ENCODE data around the gene CD44. TPM values are rescaled to one million over a fixed set of nuclear protein-coding genes. Genes with fewer than 3 reads are reported as not detected.

CD44 gene
- total RNA-seq, 1 experiment from 2014 or later = 6.1 TPM

DNA sequence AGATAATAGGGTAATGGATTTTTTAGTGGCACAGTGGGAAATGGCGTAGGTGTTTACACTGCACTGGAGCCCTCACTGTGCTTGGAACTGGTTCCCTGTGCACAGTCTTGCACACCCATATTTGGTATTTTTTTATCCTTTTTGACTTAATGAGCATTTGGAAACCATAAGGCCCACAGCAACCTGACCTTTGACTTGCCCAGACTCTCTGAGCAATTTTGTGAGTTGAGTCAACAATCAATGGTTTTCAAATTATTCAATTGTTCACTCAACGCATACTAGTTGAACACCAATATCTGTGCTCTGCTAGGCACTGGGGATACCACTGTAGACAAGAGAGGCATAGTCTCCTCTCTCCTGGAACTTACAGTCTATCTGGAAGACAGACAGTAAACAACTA, 14.3 kb downstream of the CD44 start:
- Histone ChIP-seq H3K4me1 (ENCODE audit: insufficient read depth, low read length) (peaks cover 8% of the 10 kb centered on the region; the same call in 1 of the 2 replicates), H3K4ac (ENCODE audit: low read depth, low read length) (no peak overlapping the region), H3K56ac (ENCODE audit: insufficient read length, low read depth, low read length) (no peak overlapping the region), H3K4me2 (ENCODE audit: insufficient read depth, insufficient read length, low read length) (no peak overlapping the region), H3K9me3 (ENCODE audit: control insufficient read depth, low read depth, low read length) (no peaks in the 10 kb centered on the region), H2BK15ac (ENCODE audit: low read depth, low read length) (no peak overlapping the region), H3K14ac (ENCODE audit: insufficient read depth, low read length) (no peak overlapping the region), H3K18ac (ENCODE audit: insufficient read length, low read depth, low read length) (no peak overlapping the region), H2AK5ac (ENCODE audit: insufficient read length, low read length) (no peak overlapping the region), H2BK12ac (ENCODE audit: insufficient read length, low read depth, low read length) (no peak overlapping the region), H2BK20ac (ENCODE audit: low read depth, low read length, poor library complexity, severe bottlenecking) (no peak overlapping the region), H2BK120ac (ENCODE audit: low read depth, low read length, poor library complexity, severe bottlenecking) (no peak overlapping the region), H2AFZ (ENCODE audit: low read length) (no peak overlapping the region), H3K79me2 (ENCODE audit: insufficient read depth, low read length) (no peaks in the 10 kb centered on the region; the same call in 1 of the 2 replicates), H4K8ac (replicated peaks; ENCODE audit: insufficient read length, low read depth, low read length) (no peak overlapping the region), H3K27ac (ENCODE audit: insufficient read length, low read depth, low read length) (no peak overlapping the region), H3T11ph (ENCODE audit: low read length) (no peak overlapping the region), H3K27me3 (ENCODE audit: insufficient read depth, low read length) (no peaks in the 10 kb centered on the region), H4K20me1 (ENCODE audit: control insufficient read depth, insufficient read depth, insufficient read length) (no peaks in the 10 kb centered on the region), H3K79me1 (ENCODE audit: insufficient read depth, low read depth, low read length, poor library complexity, severe bottlenecking) (no peaks in the 10 kb centered on the region), H3K9ac (ENCODE audit: extremely low read depth, insufficient read length, low read length) (no peak overlapping the region), H2BK5ac (ENCODE audit: insufficient read length, low read length) (no peak overlapping the region), H4K91ac (ENCODE audit: insufficient read length, low read depth, low read length) (no peak overlapping the region), H3K23ac (ENCODE audit: insufficient read length, low read depth, low read length) (no peak overlapping the region), H3K23me2 (ENCODE audit: insufficient read length, low read depth, low read length, poor library complexity, severe bottlenecking) (no peaks in the 10 kb centered on the region), H4K5ac (ENCODE audit: insufficient read length, low read depth, low read length) (no peak overlapping the region)
- Mint-ChIP-seq H3K36me3 (ENCODE audit: insufficient read depth in 1 of 3, low read depth in 3 of 3) (no peaks in the 10 kb centered on the region; a peak in 1 of 7 replicates), H3K27me3 (ENCODE audit: low read depth) (peaks cover 10% of the 10 kb centered on the region), H3K9me3 (no peaks in the 10 kb centered on the region), H3K4me1 (peaks cover 25 to 30% of the 10 kb centered on the region in 2 experiments), H3K4me3 (no peak overlapping the region), H3K27ac (no peak overlapping the region)
- DNase-seq = no peak
- no CpG with 5 or more reads among the region's 2 CpGs for WGBS (ENCODE audit: extremely low coverage, insufficient read length, low lambda C conversion rate)
- TF ChIP-seq, protein P1, sequence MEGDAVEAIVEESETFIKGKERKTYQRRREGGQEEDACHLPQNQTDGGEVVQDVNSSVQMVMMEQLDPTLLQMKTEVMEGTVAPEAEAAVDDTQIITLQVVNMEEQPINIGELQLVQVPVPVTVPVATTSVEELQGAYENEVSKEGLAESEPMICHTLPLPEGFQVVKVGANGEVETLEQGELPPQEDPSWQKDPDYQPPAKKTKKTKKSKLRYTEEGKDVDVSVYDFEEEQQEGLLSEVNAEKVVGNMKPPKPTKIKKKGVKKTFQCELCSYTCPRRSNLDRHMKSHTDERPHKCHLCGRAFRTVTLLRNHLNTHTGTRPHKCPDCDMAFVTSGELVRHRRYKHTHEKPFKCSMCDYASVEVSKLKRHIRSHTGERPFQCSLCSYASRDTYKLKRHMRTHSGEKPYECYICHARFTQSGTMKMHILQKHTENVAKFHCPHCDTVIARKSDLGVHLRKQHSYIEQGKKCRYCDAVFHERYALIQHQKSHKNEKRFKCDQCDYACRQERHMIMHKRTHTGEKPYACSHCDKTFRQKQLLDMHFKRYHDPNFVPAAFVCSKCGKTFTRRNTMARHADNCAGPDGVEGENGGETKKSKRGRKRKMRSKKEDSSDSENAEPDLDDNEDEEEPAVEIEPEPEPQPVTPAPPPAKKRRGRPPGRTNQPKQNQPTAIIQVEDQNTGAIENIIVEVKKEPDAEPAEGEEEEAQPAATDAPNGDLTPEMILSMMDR (conservative IDR thresholded peaks at IDR 0.05) = no peak
